GM21526 (cell line): Measurements from ENCODE around the gene MSANTD1.

Experiments
- ATAC-seq: cut with Tn5 transposase; IDR thresholded peaks from one replicate; pipeline ENCODE4 v1.9.1; 2021; ENCODE audit warnings: moderate library complexity; ENCODE audit not compliant: unreplicated experiment, low FRiP score

MSANTD1 gene

GRCh38 chr4:3246458-3247398 is 2.2 kb upstream of the MSANTD1 start:
- ATAC-seq, result no peak

GRCh38 chr4:3247399-3248177 is 1.4 kb upstream of the MSANTD1 start:
- no peak for ATAC-seq

- no peak for ATAC-seq
Measured at GRCh38 chr4:3248178-3248480, 830 bp upstream of the MSANTD1 start.

- no peak for ATAC-seq
Measured at GRCh38 chr4:3249711-3250437, 915 bp downstream of the MSANTD1 start.

- ATAC-seq, result no peak
Measured at GRCh38 chr4:3250438-3250955, 1.5 kb downstream of the MSANTD1 start.

GRCh38 chr4:3250956-3251690 is 2.2 kb downstream of the MSANTD1 start:
- ATAC-seq, result no peak

GRCh38 chr4:3251691-3252479 is 2.9 kb downstream of the MSANTD1 start:
- ATAC-seq, result no peak

- ATAC-seq, result no peak
Measured at GRCh38 chr4:3252480-3252828, 3.5 kb downstream of the MSANTD1 start.

GRCh38 chr4:3252831-3253641 is 4.1 kb downstream of the MSANTD1 start:
- no peak for ATAC-seq

GRCh38 chr4:3253808-3254207 is 4.8 kb downstream of the MSANTD1 start:
- no peak for ATAC-seq

- no peak for ATAC-seq
Measured at GRCh38 chr4:3254302-3255131, 5.6 kb downstream of the MSANTD1 start.

GRCh38 chr4:3255611-3256186 is 6.7 kb downstream of the MSANTD1 start:
- no peak for ATAC-seq

- no peak for ATAC-seq
Measured at GRCh38 chr4:3256230-3257102, 7.5 kb downstream of the MSANTD1 start.

GRCh38 chr4:3257103-3257555 is 8.2 kb downstream of the MSANTD1 start:
- no peak for ATAC-seq

GRCh38 chr4:3257556-3258482 is 8.9 kb downstream of the MSANTD1 start:
- ATAC-seq, result no peak
